GM21381 (cell line): ENCODE data around the gene ZNF473.

ENCODE experiments used
- ATAC-seq: cut with Tn5 transposase; IDR thresholded peaks from one replicate; pipeline ENCODE4 v1.9.1; 2021; ENCODE audit warnings: mild to moderate bottlenecking, moderate library complexity; ENCODE audit not compliant: unreplicated experiment

ZNF473 gene

GRCh38 chr19:50003254-50003788 is 22.5 kb upstream of the ZNF473 start:
- no peak for ATAC-seq

GRCh38 chr19:50003810-50004419 is 21.9 kb upstream of the ZNF473 start:
- ATAC-seq, result no peak

DNA sequence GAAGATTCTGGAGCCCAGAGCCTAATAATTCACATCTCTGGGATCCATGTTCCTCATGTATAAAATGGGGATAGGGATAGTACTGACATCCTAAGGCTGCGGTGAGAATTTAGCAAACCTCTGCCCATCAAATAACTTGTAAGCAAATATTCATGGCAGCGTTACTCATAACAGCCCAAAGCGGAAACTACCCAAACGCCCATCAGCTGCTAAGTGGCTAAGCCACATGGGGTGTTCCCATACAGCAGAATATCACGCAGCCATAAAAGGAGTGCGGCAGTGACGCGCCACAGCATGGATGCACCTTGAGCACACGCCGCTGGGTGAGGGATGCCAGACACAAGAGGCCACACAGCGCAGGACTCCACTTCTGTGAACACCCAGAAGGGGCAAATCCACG is 20.4 kb upstream of the ZNF473 start:
- ATAC-seq, result no peak

GRCh38 chr19:50007170-50007569 is 18.6 kb upstream of the ZNF473 start:
- ATAC-seq, result no peak

DNA sequence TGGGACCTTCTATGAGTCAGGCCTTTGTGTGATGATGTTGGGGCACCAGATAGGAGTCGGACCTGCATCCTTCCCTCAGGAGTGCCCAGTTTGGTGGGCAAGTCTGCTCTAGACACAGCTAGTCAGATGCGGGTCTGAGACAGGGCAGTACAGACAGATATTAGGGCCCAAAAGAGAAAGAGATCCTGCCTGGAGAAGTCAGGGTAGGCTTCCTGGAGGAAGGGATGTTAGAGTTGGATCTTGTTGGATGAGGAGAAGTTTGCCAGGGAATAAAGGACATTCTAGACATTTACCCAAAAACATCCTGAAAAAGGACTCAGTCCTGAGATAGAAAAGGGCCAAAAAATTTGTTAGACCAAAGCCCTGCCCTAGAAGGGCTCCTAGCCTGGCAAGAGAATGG is 17.9 kb upstream of the ZNF473 start:
- no peak for ATAC-seq

- no peak for ATAC-seq
Measured at GRCh38 chr19:50008532-50008931, 17.3 kb upstream of the ZNF473 start.

DNA sequence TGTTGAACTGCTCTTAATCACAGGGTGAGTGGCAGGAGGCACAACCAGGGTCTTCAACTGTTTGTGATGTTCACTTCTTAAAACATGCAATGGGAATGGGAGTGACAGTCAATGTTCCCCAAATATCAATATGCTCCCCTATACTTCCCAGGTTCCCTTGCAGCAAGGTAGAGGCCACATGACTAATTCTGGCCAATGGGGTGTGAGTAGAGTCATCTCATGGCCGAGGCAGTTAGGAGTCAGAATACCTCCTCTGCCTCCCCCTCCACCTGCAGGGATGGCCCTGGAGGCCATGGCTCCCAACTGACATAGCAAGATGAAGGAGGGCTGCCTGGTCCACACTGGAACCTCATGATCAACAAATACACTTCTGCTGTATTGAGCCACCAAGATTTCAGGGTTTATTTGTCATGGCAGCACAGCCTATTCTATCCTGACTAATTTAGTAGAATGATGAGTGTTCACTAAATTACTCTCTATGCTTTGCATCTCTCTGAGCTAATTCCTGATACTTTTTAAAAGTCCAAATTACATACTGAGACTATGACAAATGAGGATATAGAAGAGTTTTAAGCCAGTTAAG is 9.5 kb upstream of the ZNF473 start:
- no peak for ATAC-seq

DNA sequence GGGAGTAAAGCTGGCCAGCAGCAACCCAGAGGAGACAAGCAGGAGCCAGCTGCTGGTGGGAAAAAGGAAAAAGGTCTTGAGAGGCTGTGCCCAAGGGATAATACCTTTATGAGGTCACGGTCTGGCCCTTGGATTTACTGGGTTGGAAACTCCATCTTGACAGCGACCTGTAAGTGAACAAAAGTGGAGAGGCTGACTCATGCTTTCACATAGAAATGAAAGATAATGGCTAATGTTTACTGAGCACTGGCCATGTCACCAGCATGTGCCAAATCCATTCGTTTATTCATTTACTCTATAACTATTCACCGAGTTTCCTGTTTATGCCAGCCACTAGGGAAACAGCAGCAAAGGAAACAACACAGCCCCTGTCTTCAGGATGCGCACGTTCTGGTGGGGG is 5.3 kb upstream of the ZNF473 start:
- ATAC-seq, result no peak

- no peak for ATAC-seq
Measured at GRCh38 chr19:50022823-50023222, 3.0 kb upstream of the ZNF473 start.

DNA sequence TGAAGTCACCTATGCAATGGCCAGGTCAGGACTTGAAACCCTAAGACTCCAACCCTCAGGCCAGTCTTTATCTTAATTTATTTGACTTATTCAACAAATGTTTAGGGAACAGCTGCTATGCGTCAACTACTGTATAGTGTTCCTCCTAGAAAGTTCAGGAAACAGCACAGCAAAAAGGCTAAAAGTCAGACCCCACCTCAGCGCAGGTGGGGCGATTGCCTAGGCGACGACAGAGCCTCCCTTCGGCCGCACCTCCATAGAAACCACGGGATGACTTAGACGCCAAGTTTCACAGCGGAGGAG is 1.1 kb upstream of the ZNF473 start:
- ATAC-seq, result peak; percentile 11

DNA sequence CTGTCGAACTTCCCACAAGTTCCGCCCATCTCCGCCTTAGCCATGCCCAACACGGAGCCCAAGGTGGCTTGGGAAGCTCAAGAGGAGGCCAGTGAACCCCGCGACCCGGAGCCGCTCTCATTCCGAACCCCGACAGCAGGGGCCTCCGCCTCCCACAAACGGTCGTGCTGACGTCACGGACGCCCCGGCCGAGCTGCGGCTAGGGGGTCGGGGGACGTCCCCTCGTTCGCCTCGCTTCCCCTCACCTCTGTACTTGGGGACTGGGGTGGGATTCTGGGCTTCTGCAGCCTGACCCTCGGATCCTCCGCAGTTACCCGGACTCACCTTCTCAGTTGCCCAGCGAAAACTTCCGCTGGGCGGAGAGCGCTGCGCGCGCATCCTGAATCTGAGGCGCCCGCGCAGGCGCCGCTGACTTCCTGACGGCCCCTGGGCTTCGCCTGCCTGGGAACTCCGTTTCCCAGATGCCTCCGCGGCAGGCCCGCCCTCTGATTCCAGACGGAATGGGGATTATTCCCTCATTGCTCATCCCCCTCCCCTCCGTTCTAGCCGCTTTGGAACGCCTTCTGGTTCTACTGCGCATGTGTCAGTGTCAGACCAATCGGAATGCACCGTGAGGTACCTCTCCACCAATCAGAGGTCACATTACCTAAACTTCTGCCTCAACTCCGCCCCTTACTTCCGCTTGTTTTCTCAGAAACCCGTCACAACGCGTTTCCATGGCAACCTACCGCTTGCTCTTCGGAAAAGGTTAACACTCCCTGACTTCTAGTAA is 597 bp upstream of the ZNF473 start, which contains the start of gene VRK3:
VRK3 (minus strand) TSS at position 351 of the 772 bp plus-strand sequence. CDS start 9,210 bp downstream, outside the sequence.
- ATAC-seq, result peak; percentile 72

DNA sequence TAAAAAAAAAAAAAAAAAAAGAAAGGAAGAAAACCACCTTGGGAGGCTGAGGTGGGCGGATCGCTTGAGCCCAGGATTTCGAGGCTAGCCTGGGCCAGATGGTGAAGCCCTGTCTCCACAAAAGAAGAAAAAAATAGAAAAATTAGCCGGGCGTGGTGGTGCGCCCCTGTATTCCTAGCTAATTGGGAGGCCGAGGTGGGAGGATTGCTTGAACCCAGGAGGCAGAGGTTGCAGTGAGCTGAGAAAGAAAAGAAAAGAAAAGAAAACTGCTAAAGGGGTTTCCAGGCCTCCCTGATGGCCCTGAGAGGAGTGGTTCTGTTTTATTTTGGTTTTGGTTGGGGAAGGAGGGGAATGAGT is 723 bp downstream of the ZNF473 start:
- ATAC-seq, result no peak

- no peak for ATAC-seq
Measured at GRCh38 chr19:50030225-50030624, 4.4 kb downstream of the ZNF473 start.

DNA sequence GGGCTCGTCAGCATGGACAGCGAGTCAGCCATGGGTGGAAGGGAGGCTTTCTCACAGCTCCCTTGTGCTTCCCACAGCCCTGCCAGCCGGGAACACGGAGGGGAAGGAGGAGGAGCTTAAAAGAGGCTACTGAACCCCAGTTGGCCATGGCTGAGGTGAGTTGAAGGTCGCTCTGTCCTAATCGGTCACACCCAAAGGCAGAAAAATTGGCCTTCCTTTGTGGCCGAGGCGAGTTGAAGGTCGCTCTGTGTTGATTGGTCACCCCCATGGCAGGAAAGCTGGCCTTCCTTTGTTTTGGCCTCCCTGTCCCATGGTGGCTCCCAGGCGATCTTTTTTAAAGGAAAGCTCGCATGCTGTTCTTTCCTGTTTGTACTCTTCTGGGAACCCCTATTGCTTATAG is 5.1 kb downstream of the ZNF473 start:
- ATAC-seq, result no peak

DNA sequence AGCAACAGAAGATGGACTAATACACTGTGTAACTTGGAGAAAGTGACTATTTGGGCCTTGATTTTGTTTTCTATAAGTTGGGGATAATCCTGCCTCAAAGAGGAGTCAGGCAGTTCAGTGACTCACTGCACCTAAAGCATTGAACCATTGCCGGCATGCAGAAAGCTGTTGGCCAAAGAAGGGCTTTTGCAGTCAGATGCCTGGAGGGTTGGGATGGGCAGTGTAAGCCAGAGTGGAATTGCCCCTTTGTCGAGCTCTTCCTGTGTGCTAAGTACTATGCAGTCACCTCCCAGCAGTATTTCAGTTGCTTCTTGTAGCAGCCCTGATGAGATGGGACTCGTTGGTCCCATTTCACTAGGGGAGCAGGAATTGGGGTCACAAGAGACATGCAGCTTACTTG is 11.1 kb downstream of the ZNF473 start:
- ATAC-seq, result no peak

DNA sequence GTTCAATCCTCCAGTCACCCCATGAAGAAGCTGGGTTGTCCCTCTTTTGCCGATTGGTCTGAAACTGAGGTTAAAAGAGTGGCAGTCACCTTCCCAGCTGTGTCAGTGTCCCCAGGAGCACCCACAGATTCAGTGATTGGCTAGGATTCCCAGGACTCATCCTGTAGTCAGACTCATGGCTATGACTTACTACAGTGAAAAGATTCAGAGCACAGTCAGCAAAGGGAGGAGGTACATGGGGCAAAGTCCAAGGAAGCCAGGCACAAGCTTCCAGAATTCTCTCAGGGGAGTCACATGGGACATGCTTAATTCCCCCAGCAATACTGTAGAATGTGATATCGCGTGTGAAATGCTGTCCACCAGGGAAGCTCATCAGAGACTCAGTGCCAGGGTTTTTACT is 14.2 kb downstream of the ZNF473 start:
- ATAC-seq, result no peak

- ATAC-seq, result no peak
Measured at GRCh38 chr19:50040967-50041366, 15.2 kb downstream of the ZNF473 start.

- ATAC-seq, result no peak
Measured at GRCh38 chr19:50042363-50043024, 16.7 kb downstream of the ZNF473 start.

- no peak for ATAC-seq
Measured at GRCh38 chr19:50043967-50044366, 18.2 kb downstream of the ZNF473 start.

- no peak for ATAC-seq
Measured at GRCh38 chr19:50044922-50045321, 19.1 kb downstream of the ZNF473 start.

GRCh38 chr19:50046649-50047503 is 21.1 kb downstream of the ZNF473 start:
- no peak for ATAC-seq
